CD4-positive, alpha-beta T cell treated with Interleukin-1 beta for 1 hour (primary cell): ENCODE measurements around the gene HUS1.
"Not testable (repeated sequence)": the region's sequence is repeated elsewhere in the genome, so short reads cannot be mapped to it uniquely, and the experiment has no call there.

ENCODE experiments used
- DNase-seq, 2 donors: peaks; one replicate each; pipeline ENCODE4 v3.0.0-alpha.2; 2020 to 2022

The HUS1 gene

GRCh38 chr7:47916514-47916913 lies 62.9 kb downstream of the HUS1 start:
- not testable (repeated sequence) for DNase-seq

DNA sequence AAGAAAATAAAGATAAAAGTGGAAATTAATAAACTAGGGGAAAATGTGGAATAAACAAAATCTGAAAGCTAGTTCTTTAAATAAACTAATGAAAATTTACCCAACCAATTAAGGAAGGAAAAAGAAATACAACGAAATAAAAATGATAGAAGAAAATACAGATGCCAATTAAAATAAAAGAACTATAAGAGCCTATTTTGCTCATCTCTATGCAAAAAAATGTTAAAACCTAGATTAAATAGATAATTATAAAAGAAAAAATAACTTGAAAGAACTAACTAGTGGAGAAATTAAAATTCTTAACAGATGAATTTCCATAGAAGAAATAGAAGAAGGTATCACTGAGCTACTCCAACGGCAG lies 63.8 kb downstream of the HUS1 start:
- DNase-seq: no peak

- DNase-seq: no peak
Observed at GRCh38 chr7:47914717-47915615, 64.4 kb downstream of the HUS1 start.
